Activated T-cell treated with anti-CD3 and anti-CD28 coated beads for 48 hours (primary cell): Measurements from ENCODE around the gene SGSH.
"Not testable (repeated sequence)": the region's sequence is repeated elsewhere in the genome, so short reads cannot be mapped to it uniquely, and the experiment has no call there.

Experiments
- DNase-seq: peaks from one replicate; pipeline ENCODE4 v3.0.0-alpha.2; 2020; ENCODE audit warnings: low read depth

The SGSH gene

DNA sequence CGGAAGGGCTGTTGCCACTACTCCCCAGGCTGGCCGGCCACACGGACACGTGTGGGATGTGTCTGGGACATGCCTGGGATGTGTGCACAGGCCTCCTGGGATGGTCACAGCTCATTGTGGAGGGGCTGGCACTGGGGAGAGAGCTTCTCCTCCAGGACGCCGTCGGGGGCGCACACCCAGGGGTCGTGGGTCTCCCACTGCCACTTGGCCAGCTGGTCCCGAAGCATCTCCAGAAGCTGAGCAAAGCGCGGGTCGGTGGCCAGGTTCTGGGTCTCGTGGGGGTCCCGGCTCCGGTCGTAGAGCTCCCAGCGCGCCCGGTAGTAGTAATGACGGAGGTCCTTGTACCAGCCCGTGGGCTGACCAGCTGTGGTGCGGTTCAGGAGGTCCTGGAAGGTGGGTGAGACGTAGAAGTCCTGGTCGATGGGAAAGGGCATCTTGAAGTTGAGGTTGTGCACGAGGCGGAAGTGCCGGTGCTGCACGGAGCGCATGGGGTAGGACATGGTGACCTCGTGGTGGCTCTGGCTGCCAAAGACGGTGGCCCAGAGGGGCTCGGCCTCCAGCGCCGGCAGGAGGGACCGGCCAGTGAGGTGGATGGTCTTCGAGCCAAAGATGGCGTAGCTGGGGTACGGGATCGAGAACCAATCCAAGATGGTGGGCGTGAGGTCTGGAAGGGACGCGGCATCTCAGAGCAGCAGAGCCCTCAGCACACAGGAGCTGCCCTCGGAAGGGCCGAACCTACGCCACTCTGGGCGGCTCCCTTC lies 9.6 kb downstream of the SGSH start:
- DNase-seq = no peak

DNA sequence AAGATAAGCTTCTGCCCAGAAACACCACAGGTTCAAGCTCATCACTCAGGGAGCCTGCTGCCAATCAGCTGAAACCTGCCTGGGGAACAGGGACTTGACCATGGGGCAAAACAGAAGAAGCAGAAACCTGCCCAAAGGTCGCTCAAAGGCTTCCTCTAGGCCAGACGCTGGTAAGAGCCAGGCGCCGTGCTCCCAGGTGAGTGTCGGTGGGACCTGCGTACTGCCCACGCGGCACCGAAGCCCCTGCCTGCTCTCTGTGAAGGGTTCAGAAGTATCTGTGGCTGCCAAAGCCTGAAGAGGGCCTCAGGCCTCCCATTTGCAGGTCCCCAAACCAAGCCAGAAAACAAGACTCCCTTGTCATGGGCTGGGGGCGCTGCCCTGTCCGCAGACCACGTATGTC lies 10.4 kb downstream of the SGSH start:
- no peak for DNase-seq

DNA sequence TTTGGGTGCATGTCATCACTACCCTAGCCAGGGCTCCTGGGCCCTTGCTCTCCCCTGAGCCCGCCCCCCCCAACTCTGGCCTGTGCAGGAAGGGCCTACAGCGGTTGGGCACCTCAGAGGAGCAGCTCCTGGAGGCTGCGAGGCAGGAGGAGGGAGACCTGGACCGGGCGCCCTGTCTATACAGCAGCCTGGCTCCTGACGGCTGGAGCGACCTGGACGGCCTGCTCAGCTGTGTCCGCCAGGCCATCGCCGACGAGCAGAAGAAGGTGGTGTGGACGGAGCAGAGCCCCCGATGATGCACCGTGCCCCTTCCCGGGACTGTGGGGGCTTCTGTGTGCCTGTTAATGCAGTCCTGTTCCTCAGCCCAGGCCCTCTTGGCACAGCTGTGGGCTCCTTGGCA lies 12.1 kb downstream of the SGSH start:
- DNase-seq = no peak

DNA sequence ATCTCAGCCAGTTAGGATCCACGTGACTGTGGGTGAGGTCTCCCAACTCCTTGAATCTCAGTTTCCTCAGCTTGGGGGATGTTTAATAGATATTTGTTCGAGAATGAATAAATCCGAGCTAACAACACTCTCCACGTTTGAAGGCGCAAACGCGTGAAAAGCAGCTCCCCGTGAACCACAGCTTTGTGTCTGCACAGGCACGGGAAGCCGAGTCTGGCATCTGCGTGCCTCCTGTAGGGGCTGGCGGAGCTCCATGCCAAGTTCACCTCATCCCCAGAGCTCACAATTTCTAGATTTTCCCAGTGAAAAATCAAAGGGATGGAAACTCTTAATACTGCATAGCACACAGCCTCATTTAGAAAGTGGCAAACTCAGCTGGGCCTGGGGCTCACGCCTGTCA lies 14.3 kb downstream of the SGSH start:
- DNase-seq = no peak

DNA sequence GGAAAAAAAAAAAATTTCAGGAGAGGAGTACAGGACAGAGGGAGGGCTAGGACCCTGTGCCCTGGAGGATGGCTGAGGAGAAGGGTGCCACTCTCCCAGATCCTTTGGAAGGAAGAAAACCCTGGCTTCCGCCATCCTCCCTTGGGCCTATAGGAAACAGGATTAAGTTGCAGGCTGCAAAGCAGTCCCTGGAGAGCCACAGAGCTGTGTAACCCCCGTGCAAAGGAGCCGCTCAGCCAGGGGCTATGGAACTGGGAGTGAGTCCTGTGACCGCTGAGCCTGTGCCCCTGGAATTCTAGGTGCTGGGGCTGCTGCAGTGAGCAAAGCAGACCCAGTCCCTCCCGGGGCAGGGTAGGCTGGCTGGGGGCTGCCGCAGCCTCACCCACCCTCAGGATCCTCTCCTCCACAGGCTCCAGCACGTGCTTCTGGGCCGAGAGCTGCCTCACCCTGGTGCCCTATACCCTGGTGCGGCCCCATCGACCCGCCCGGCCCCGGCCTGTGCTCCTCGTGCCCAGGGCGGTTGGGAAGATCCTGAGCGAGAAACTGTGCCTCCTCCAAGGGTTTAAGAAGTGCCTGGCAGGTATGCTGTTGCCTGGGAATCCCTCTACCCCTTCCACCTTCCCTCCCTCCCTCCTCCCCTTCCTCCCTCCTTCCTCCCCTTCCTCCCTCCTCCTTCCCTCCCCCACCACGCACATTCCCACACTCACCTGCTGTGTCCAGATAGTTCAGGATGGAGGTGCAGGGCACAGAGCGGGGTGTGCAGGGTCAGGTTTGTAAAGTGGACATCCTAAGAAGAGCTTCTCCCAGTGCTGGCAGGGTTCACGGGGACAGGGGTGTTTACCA lies 15.3 kb downstream of the SGSH start:
- no peak for DNase-seq

DNA sequence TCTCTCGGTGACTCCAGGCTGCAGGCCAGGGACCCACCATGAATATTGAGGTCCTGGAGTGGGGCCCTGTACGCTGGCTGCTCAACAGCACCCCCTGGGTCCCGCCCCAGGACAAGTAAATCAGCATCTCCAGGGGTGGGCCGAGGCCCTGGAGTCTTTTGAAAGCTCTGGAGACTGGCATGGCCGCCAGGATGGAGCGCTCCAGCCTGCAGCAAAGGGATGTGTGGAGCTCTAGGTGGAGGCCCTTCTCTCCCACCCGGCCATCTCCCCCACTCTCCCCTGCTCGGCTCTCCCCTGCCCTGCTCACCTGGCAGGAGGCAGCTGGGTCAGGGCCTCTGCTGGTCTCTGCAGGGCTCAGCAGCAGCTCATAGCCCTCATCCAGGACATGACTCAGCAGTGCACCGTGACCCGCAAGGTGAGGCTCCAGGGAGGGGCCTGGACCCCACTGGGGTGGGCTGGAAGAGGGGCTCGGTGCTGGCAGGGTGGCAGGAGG lies 16.6 kb downstream of the SGSH start:
- DNase-seq = no peak

DNA sequence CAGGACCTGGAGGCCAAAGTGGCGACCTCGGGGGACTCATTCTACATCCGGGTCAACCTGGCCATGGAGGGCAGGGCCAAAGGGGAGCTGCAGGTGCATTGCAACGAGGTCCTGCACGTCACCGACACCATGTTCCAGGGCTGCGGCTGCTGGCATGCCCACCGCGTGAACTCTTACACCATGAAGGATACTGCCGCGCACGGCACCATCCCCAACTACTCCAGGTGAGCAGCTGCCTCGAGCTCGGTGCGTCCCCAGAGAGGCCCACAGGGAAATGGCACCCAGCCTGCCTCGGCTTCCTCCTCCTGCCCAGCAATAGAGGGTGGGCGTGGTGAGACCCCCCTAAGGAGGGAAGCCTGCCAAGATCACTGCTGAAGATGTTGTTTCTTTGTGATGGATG lies 17.9 kb downstream of the SGSH start:
- no peak for DNase-seq

DNA sequence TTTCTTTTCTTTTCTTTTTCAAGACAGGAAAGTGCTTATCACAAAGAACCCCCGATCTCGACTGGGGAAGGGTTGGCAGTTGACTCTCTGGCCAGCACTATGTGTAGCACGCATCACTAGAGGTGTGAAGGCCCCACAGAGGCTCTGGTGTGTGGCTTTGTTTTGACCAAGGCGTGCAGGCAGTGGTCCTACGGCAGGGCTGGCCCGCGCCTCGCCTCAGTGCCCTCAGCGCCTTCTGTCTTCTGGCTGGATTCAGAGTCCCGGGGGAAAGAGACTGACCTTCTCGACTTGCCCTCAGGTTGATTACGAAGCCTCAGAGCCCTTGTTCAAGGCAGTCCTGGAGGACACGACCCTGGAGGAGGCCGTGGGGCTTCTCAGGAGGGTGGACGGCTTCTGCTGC lies 18.7 kb downstream of the SGSH start:
- DNase-seq = no peak

DNA sequence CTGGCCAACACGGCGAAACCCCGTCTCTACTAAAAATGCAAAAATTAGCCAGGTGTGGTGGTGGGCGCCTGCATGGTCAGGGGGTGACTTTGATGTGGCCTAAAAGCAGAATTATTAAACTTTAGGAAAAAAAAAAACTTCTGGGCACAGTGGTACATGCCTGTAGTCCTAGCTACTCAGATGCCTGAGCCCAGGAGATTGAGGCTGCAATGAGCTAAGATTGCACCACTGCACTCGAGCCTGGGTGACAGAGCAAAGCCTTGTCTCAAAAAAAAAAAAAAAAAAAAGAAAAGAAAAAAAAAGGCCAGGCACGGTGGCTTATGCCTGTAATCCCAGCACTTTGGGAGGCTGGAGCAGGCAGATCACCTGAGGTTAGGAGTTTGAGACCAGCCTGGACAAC lies 20.8 kb downstream of the SGSH start:
- DNase-seq = not testable (repeated sequence)

DNA sequence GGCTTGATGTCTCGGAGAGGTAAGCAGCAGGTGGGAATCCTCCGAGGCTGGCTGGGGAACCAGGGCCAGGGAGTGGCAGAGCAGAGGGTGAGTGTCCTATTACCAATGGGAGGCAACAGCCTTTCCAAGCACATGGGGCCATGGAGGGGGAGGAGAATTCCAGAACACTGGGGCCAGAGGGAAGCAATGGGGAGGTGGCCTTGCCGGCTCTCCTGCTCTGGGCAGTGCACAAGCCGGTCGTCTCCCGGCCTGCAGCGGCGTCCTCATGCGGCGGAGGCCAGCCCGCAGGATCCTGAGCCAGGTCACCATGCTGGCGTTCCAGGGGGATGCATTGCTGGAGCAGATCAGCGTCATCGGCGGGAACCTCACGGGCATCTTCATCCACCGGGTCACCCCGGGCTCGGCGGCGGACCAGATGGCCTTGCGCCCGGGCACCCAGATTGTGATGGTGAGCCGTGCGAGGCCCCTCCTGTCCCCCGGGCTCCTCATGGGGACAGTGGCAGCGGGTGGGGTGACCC lies 21.9 kb downstream of the SGSH start:
- DNase-seq = no peak

DNA sequence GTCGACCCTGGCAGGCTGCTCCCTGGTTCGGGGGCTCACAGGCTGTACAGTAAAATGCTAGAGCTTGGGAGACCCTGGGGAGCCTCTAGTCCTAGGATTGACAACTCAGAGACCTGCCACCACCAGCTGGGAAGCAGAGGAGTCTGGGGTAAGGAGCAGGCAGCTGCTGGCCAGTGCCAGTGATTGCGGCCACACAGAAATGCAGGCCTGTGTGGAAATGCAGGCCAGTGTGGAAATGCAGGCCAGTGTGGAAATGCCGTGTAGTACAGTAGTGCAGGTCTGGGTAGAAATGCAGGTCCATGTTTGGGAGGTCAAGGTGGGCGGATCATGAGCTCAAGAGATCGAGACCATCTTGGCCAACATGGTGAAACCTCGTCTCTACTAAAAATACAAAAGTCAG lies 23.5 kb downstream of the SGSH start:
- DNase-seq = no peak

DNA sequence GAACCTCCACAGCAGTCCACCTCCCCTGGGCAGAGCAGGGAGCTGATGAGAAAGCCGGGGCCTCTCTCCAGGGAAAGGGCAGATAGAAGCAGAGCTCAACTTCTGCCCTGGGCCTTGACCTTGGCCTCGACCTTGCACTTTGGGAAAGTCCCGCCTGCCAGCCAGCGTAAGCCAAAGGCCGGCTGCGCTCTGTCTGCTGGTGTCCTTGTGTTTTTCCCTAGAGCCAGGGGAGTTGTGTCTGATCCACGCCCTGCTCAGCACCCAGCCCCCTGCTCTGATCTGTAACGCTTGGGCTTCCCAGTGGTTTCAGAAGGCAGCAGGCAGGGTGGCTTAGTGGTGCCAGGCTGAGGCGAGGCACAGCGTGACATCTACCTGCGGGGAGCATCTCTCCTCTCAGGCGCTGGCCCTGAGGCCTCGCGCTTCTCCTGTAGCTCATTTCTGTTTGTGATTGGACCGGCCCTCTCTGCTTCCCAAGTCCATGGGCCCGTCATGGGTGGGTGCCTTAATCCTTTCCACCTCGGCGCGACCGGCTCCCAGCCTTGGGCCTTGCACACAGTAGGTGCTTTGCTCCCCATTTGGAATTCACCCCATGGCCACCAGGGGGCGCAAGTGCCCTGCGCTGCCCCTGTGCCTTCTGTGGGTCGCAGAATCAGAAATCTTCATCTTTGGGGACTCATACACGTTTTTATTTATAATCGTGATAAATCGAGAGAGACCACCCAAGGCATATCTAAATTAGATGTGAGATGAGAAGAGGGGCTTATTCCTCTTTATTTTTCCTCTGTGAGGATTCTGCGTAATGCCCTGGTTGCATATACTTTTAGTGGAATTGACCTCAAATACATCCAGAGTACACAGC lies 24.2 kb downstream of the SGSH start:
- DNase-seq = peak; percentile 27

DNA sequence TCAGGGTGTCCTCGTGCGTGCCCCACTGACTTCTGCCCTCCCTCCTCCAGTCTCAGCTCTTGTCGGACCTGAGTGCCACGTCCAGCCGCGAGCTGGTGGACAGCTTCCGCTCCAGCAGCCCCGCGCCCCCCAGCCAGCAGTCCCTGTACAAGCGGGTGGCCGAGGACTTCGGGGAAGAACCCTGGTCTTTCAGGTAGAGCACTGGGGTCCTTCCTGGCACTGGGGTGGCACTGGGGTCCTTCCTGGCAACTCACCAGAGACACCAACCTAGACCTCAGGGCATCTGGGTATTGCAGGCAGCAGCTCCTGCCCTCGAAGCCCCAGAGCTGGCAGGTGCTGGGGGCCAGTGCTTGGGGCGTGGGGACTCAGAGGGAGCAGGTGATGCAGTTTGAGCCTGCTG lies 25.0 kb downstream of the SGSH start:
- no peak for DNase-seq

DNA sequence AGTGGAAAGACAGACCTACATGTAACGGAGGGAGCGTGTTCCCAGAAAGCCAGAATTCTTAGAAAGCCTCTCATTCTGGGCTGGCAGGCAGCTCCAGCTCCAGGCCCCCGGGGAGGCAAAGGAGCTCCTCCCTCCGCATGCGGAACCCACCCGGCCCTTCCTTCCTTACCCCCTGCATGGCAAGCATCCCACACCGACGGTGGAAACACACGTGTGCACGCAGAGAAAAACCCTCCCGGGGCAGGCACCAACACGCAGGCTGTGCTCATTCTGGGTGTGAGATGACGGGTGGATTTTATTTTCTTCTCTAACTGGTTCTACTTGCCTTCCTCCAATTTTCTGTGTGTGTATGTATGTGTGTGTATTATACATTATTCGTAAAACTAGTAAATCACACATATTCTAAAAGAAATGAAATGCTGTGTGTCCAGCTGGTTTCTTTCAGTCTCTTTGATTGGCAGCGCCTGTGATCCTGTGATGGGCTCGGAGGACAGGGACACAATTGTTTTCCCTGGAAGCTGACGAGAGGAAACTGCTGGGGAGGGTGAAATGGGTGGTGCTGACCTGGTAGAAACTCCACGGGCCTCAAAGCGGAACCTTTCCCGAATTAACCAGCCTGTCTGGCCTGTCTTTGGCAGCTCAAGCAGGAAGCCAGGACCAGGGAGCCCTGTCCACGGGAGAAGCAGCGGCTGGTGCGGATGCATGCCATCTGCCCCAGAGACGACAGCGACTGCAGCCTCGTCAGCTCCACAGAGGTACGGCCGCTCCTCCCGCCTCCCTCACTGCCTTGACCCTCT lies 28.1 kb downstream of the SGSH start:
- DNase-seq = no peak

DNA sequence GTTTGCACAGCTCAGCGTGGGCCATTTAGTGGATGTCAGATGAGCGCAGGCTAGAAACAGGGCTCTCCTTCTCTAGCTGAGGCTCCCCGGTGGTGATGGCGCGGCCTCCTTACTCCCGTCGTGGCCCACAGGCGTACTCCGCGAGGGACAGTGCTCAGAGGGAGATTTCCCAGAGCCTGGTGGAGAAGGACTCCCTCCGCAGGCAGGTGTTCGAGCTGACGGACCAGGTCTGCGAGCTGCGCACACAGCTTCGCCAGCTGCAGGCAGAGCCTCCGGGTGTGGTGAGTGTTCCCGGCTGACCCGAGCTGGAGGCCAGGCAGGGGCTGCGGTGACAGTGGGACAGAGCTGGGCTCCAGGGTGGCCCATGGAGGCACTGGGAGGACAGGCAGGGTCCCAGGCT lies 28.9 kb downstream of the SGSH start:
- no peak for DNase-seq

DNA sequence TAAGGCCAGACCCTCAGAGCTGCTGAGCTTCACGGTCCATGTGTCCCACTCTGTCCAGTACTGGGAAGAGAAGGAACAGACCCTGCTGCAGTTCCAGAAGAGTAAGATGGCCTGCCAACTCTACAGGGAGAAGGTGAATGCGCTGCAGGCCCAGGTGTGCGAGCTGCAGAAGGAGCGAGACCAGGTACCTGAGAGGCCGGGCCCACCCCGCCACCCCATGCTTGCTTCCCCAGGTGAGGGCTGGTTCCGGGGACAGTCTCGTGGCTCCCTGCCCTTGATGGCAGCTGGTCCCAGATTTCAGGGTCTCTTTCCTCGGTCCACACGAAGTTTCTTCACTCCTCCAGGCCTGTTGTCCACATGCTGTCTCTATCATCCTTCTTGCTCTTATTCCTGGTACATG lies 29.4 kb downstream of the SGSH start:
- DNase-seq = no peak

DNA sequence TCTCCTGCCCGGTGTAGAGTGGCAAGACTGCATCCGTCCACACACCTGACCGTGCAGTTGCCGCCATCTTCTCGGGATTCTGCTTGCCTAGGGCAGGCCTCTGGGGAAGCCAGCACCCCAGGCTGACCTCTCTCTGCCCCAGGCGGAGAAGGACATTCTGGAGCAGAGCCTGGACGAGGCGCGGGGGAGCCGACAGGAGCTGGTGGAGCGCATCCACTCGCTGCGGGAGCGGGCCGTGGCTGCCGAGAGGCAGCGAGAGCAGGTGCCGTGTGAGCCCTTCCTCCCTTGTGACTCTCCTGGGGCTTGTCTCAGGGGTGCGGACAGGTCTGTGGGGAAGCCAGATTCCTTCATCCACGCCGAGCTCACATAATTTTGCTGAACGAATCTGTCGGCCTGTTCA lies 30.5 kb downstream of the SGSH start:
- no peak for DNase-seq

DNA sequence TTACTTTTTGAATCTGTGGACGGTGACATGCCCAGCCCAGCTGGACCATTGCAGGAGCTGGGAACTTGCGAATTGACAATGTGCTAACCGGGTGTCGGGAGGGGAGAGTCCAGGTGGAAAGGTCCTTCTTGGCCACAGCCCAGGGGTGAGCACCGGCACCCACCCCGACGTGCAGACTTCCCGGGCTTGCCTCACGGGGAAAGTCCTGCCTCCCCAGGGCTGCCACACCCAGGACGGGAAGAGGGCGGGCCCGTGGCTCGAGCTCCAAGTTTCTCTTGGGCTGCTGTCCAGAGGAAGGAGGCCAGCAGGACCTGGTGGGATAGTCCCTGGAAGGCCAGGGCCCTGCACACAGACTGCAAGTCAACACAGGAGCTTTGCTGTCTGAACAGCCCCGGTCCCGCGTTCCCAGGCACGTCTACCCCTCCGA lies 32.6 kb downstream of the SGSH start:
- DNase-seq = no peak

DNA sequence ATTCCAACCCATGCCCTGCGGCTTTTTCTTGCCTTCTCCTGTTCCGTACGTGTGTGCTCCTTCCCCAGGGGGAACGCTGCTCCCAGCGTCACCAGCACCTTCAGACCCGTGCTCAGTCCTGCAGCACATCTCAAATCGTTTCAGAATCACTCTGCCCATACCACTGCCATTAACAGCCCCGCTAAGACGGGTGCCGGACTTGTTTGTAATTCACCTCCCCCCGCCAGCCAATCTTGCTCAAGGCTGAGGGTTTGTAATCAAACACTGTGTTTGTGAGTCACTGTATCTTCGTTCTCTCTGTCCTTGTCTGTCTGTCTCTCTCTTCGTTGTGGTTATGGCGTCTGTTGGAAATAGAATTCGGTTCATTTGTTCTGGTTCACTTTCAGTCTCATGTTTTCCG lies 33.0 kb downstream of the SGSH start:
- no peak for DNase-seq

DNA sequence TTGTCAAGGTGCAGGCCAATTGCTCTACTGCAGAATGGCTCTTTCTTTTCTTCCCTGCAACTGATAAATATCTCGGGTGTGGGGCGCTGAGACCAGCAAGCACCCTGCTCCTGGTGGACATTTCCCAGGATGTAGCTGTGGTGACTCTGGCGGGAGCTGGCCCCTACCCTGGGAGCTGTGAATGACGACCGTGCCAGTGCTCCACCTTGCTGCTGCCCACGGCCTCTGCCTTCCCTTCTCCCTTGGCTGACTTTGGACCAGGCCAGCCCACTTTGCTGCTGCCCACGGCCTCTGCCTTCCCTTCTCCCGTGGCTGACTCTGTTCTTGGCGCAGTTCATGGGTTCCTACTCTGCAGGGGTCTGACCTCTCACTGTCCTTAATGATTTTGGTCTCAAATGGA lies 34.2 kb downstream of the SGSH start:
- DNase-seq = no peak

DNA sequence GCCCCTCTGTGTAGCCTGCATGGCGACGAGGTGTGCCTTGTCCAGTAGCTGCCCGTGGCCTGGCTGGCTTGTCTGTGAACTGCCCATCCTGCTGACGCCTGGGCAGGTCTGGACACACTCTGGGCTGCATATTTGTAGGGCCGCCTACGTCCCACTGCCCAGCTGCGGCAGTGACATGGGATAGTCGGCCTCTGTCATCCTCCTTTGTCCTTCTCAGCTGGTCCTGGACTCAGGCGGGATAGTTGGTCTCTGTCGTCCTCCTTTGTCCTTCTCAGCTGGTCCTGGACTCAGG lies 35.8 kb downstream of the SGSH start:
- DNase-seq = no peak
